Hepatocyte (in vitro differentiated cells): Measurements from ENCODE around the gene ST3GAL5.

Experiments
- EZH2phosphoT487 ChIP-seq: fragments of 200-600 bp; sonication (generic); IDR thresholded peaks from one replicate; pipeline ENCODE4 v1.6.1; 2018; ENCODE audit warnings: antibody characterized with exemption, mild to moderate bottlenecking, low read depth, moderate library complexity; ENCODE audit not compliant: unreplicated experiment, severe bottlenecking
- TF ChIP-seq, protein P1 (sequence below): fragments of 200-600 bp; sonication (generic); IDR thresholded peaks from 2 replicates; pipeline ENCODE4 v1.5.1; 2016; ENCODE audit warnings: antibody characterized with exemption, mild to moderate bottlenecking; ENCODE audit not compliant: poor library complexity

DNA sequence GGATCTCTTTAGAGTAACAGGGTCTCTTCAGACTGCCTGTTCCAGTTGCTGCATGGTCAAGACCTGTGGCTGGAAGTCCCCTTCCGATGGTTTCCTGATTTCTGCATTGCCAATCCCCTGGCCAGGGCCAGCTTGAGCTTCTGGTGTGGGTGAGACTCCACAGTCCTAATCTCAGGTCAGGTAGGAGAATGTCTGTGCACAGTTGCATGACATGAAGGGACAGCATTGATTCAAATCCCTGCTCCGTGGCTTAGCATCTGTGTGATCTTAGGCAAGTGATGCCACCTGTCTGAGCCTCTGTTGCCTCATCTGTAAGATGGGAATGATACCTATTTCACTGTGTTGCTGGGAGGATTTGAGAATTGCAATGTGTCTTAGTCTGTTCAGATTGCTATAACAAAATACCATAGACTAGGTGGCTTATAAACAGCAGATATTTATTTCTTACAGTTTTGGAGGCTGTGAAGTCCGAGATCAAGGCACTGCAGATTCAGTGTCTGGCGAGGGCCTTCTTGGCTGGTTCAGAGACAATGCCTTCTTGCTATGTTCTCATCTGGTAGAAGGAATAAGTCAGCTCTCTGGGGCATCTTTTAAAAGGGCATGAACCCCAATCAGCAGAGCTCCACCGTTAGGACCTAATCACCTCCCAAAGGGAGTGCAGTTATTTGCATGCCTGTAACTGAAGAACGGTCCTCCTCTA is 68.8 kb downstream of the ST3GAL5 start:
- TF ChIP-seq, protein P1, sequence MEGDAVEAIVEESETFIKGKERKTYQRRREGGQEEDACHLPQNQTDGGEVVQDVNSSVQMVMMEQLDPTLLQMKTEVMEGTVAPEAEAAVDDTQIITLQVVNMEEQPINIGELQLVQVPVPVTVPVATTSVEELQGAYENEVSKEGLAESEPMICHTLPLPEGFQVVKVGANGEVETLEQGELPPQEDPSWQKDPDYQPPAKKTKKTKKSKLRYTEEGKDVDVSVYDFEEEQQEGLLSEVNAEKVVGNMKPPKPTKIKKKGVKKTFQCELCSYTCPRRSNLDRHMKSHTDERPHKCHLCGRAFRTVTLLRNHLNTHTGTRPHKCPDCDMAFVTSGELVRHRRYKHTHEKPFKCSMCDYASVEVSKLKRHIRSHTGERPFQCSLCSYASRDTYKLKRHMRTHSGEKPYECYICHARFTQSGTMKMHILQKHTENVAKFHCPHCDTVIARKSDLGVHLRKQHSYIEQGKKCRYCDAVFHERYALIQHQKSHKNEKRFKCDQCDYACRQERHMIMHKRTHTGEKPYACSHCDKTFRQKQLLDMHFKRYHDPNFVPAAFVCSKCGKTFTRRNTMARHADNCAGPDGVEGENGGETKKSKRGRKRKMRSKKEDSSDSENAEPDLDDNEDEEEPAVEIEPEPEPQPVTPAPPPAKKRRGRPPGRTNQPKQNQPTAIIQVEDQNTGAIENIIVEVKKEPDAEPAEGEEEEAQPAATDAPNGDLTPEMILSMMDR = no peak
- no peak for TF ChIP-seq EZH2phosphoT487
